Left lung (tissue), 10 donors: ENCODE results near the gene CCT3. TPM values are rescaled to one million over a fixed set of nuclear protein-coding genes. Genes with fewer than 3 reads are reported as not detected.

Experiments used
- ATAC-seq: fragments of 200-7000 bp; cut with Tn5 transposase; one replicate; pipeline ENCODE4 v1.9.1; 2020; ENCODE audit warnings: moderate library complexity
- DNase-seq, 4 donors: peaks; one replicate each; pipeline ENCODE4 v3.0.0-alpha.2; 2013 to 2020
- H3K27ac ChIP-seq, 2 donors: fragments of 200-600 bp; sonication (generic) in 1 of 2; one replicate each; pipeline versions ENCODE4 v1.5.0 to v1.8.0; 2020 to 2021
- H3K27me3 ChIP-seq, 2 donors: fragments of 200-600 bp; sonication (generic) in 1 of 2; one replicate each; pipeline versions ENCODE4 v1.5.0 to v1.8.0; 2020 to 2021
- H3K36me3 ChIP-seq, 2 donors: fragments of 200-600 bp; sonication (generic) in 1 of 2; one replicate each; pipeline versions ENCODE4 v1.5.0 to v1.8.0; 2020 to 2021
- H3K4me1 ChIP-seq, 2 donors: fragments of 200-600 bp; one replicate each; pipeline ENCODE4 v1.8.0; 2021
- H3K4me3 ChIP-seq, 2 donors: fragments of 200-600 bp; sonication (generic) in 1 of 2; one replicate each; pipeline versions ENCODE4 v1.5.0 to v1.8.0; 2020 to 2021; ENCODE audit warnings: mild to moderate bottlenecking in 1 of 2
- H3K9me3 ChIP-seq, 2 donors: fragments of 200-600 bp; sonication (generic) in 1 of 2; one replicate each; pipeline versions ENCODE4 v1.5.0 to v1.8.0; 2020 to 2021
- CTCF ChIP-seq, 2 donors: fragments of 200-600 bp; sonication (generic) in 1 of 2; IDR thresholded peaks; one replicate each; pipeline versions ENCODE4 v1.5.0 to v1.8.0; 2021; ENCODE audit warnings: antibody characterized with exemption in 2 of 2
- intact Hi-C, 2 donors: fragments of 100-400 bp; cut with DNase I; formaldehyde crosslinking; loops; one replicate each; pipeline versions ENCODE4 v1.11.2 to v1.14.2; 2022
- polyA plus RNA-seq, 6 donors: library from polyadenylated mRNA; unstranded; fragments of 120-200 nt; gene quantifications; one replicate each; pipeline ENCODE4 v1.2.1, GENCODE V29; 2013; ENCODE audit not compliant: insufficient read length in 6 of 6
- total RNA-seq, 2 donors: library from RNA; stranded (reverse); fragmentation: NEBNext Ultra II Directional; extraction: Animal tissue kit (Norgen Biotek cat#: 25700); gene quantifications; one replicate each; pipeline ENCODE4 v1.2.1, GENCODE V29; 2021
- donor health status: DM: no; HTN: yes; CAD: no.
- donor health status: DM: no; HTN: no; CAD: no.

The CCT3 gene
- total and polyA plus RNA-seq, 8 donors = 166 to 318 (median 266) TPM

GRCh38 chr1:156368889-156369684, 31.0 kb upstream of the CCT3 start, which contains the start of gene RHBG:
TSS of gene RHBG (plus strand) at chr1:156369211. CDS start at chr1:156369250, 39 bp downstream.
- intact Hi-C loops = no loop called here
- Histone ChIP-seq H3K36me3 (no peaks in the 10 kb centered on the region), H3K4me1 (peaks cover 0 to 11% of the 10 kb centered on the region in 2 donors), H3K4me3 (peak within 1 kb of the TSS; percentile 17 to 27), H3K27ac (no peak within 1 kb of the TSS), H3K9me3 (no peaks in the 10 kb centered on the region), H3K27me3 (peaks cover 0 to 62% of the 10 kb centered on the region in 2 donors)
- DNase-seq = peak in 3 of 4 donors; percentile 56 to 89 (median 64)
- no peak for TF ChIP-seq CTCF (IDR thresholded peaks at IDR 0.05)
- ATAC-seq = peak; percentile 96

- Histone ChIP-seq H3K27me3 (peaks cover 0 to 66% of the 10 kb centered on the region in 2 donors), H3K4me3 (no peak overlapping the region), H3K27ac (no peak overlapping the region), H3K9me3 (no peaks in the 10 kb centered on the region), H3K36me3 (no peaks in the 10 kb centered on the region), H3K4me1 (peaks cover 0 to 11% of the 10 kb centered on the region in 2 donors)
- DNase-seq (no peak), ATAC-seq (no peak)
- intact Hi-C loops = no loop called here
- TF ChIP-seq CTCF (IDR thresholded peaks at IDR 0.05) = no peak
These were observed 30.1 kb upstream of the CCT3 start for GRCh38 chr1:156368157-156368658.

- Histone ChIP-seq H3K36me3 (no peaks in the 10 kb centered on the region), H3K9me3 (no peaks in the 10 kb centered on the region), H3K27me3 (peaks cover 0 to 66% of the 10 kb centered on the region in 2 donors), H3K4me3 (no peak overlapping the region), H3K27ac (no peak overlapping the region), H3K4me1 (peaks cover 0 to 11% of the 10 kb centered on the region in 2 donors)
- intact Hi-C loops = no loop called here
- ATAC-seq = no peak
- no peak for DNase-seq
- TF ChIP-seq CTCF (IDR thresholded peaks at IDR 0.05) = no peak
These were observed 29.5 kb upstream of the CCT3 start for GRCh38 chr1:156367383-156368156.

GRCh38 chr1:156366378-156367166, 28.5 kb upstream of the CCT3 start:
- Histone ChIP-seq H3K4me1 (peaks cover 0 to 11% of the 10 kb centered on the region in 2 donors), H3K27ac (no peak overlapping the region), H3K9me3 (no peaks in the 10 kb centered on the region), H3K4me3 (no peak overlapping the region), H3K27me3 (peaks cover 0 to 62% of the 10 kb centered on the region in 2 donors), H3K36me3 (no peaks in the 10 kb centered on the region)
- no peak for TF ChIP-seq CTCF (IDR thresholded peaks at IDR 0.05)
- ATAC-seq (no peak), DNase-seq (no peak)
- intact Hi-C loops = no loop called here
